PC-9 (cell line): ENCODE results near the gene PRDM16. TPM values are rescaled to one million over a fixed set of nuclear protein-coding genes. Genes with fewer than 3 reads are reported as not detected.

Experiments used
- BruUV-seq: library from RNA; stranded (reverse); fragments of 400-500 nt; replicated peaks from 2 replicates; lab custom pipeline; 2021; lab: Mats Ljungman, UMichigan
- CTCF ChIA-PET: fragments of 300-600 bp; sonication (Branson Sonifier 250); formaldehyde crosslinking; loops from one replicate; lab custom pipeline; 2022; ENCODE audit warnings: antibody characterized with exemption; lab: Charles Lee
- POLR2A ChIA-PET: fragments of 300-600 bp; sonication (Branson Sonifier 250); formaldehyde crosslinking; loops from one replicate; lab custom pipeline; 2022; ENCODE audit warnings: antibody characterized with exemption; ENCODE audit not compliant: unreplicated experiment; lab: Charles Lee
- DNase-seq, 2 experiments: peaks; one replicate each; pipeline versions ENCODE4 v3.0.0 to v3.0.0-alpha.2; 2015 to 2022; ENCODE audit warnings: mixed read lengths in 1 of 2
- H2AFZ ChIP-seq: fragments of 200-600 bp; sonication (generic); 2 replicates; pipeline ENCODE4 v1.8.1; 2017; ENCODE audit warnings: antibody characterized with exemption
- H3F3A ChIP-seq: fragments of 200-600 bp; sonication (generic); 2 replicates; pipeline ENCODE4 v1.8.1; 2017; ENCODE audit warnings: antibody characterized with exemption, mild to moderate bottlenecking, low read depth; ENCODE audit not compliant: insufficient read depth
- H3K27ac ChIP-seq: fragments of 200-600 bp; sonication (generic); 2 replicates; pipeline ENCODE4 v1.6.1; 2016; ENCODE audit warnings: mixed run types
- H3K27me3 ChIP-seq: fragments of 200-600 bp; sonication (generic); 2 replicates; pipeline ENCODE4 v1.6.1; 2016; ENCODE audit warnings: low read depth, mixed run types; ENCODE audit not compliant: insufficient read depth
- H3K36me3 ChIP-seq: fragments of 200-600 bp; sonication (generic); 2 replicates; pipeline ENCODE4 v1.6.1; 2016; ENCODE audit warnings: low read depth, mixed run types
- H3K4me1 ChIP-seq: fragments of 200-600 bp; sonication (generic); replicated peaks from 2 replicates; pipeline ENCODE4 v1.6.1; 2016; ENCODE audit warnings: mixed run types; ENCODE audit not compliant: insufficient read depth
- H3K4me2 ChIP-seq: fragments of 200-600 bp; sonication (generic); 2 replicates; pipeline ENCODE4 v1.6.1; 2017; ENCODE audit warnings: mixed run types
- H3K4me3 ChIP-seq: fragments of 200-600 bp; sonication (generic); 2 replicates; pipeline ENCODE4 v1.6.1; 2016; ENCODE audit warnings: mixed run types
- H3K79me2 ChIP-seq: fragments of 200-600 bp; sonication (generic); 2 replicates; pipeline ENCODE4 v1.6.1; 2017; ENCODE audit warnings: low read depth, mixed run types
- H3K9me2 ChIP-seq: fragments of 200-600 bp; sonication (generic); 2 replicates; pipeline ENCODE4 v1.8.1; 2017; ENCODE audit warnings: mild to moderate bottlenecking; ENCODE audit not compliant: insufficient read depth
- H3K9me3 ChIP-seq: fragments of 200-600 bp; sonication (generic); 2 replicates; pipeline ENCODE4 v1.8.1; 2016; ENCODE audit warnings: low read depth; ENCODE audit not compliant: insufficient read depth
- H4K20me1 ChIP-seq: fragments of 200-600 bp; sonication (generic); 2 replicates; pipeline ENCODE4 v1.8.1; 2017; ENCODE audit not compliant: insufficient read depth
- EZH2 ChIP-seq: fragments of 200-600 bp; sonication (generic); IDR thresholded peaks from 2 replicates; pipeline ENCODE4 v1.8.0; 2017; ENCODE audit warnings: antibody characterized with exemption, low read depth
- intact Hi-C: fragments of 100-400 bp; cut with micrococcal nuclease; formaldehyde crosslinking; loops from one replicate; pipeline ENCODE4 v1.10.0; 2022; ENCODE audit not compliant: unreplicated experiment
- total RNA-seq: library from RNA; stranded (reverse); gene quantifications from 2 replicates; pipeline ENCODE4 v1.2.3, GENCODE V29; 2021
- TF ChIP-seq, protein P1 (sequence below): fragments of 200-600 bp; sonication (generic); conservative IDR thresholded peaks from 2 replicates; pipeline ENCODE4 v1.6.1; 2017; ENCODE audit warnings: mixed run types, antibody characterized with exemption, mild to moderate bottlenecking, moderate library complexity

The PRDM16 gene
- total RNA-seq, 1 experiment from 2014 or later = not detected

DNA sequence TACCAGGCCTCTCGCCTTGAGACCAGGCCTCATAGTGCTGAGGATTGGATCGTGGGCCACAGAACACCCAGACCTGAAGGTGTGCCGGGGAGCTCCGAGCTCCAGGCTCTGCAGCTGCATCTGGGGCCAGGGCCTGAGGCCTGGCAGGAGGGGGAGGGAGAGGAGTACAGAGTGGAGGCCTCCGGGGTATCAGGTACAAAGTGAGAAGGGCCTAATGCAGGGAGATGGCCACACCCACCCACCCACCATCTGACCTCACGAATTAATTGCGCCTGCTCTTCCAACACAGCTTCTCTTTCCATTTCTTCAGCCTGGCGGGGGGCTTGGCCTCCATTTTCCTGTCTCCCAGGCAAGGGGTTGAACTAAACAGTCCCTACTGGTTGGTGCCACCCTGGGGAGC lies 286.1 kb downstream of the PRDM16 start:
- Histone ChIP-seq H3K27me3 (peaks cover 98% of the 10 kb centered on the region), H3K27ac (no peak overlapping the region), H3K4me2 (no peak overlapping the region), H3K36me3 (no peaks in the 10 kb centered on the region), H3F3A (no peaks in the 10 kb centered on the region), H3K4me1 (no peaks in the 10 kb centered on the region), H3K9me3 (no peaks in the 10 kb centered on the region), H3K79me2 (no peaks in the 10 kb centered on the region), H4K20me1 (0 out of 2 replicates have a peak, but pooled peaks cover 3% of the 10 kb centered on the region), H2AFZ (no peak overlapping the region), H3K4me3 (no peak overlapping the region), H3K9me2 (no peaks in the 10 kb centered on the region)
- CTCF ChIA-PET = no interaction called here
- intact Hi-C loops = no loop called here
- TF ChIP-seq, protein P1, sequence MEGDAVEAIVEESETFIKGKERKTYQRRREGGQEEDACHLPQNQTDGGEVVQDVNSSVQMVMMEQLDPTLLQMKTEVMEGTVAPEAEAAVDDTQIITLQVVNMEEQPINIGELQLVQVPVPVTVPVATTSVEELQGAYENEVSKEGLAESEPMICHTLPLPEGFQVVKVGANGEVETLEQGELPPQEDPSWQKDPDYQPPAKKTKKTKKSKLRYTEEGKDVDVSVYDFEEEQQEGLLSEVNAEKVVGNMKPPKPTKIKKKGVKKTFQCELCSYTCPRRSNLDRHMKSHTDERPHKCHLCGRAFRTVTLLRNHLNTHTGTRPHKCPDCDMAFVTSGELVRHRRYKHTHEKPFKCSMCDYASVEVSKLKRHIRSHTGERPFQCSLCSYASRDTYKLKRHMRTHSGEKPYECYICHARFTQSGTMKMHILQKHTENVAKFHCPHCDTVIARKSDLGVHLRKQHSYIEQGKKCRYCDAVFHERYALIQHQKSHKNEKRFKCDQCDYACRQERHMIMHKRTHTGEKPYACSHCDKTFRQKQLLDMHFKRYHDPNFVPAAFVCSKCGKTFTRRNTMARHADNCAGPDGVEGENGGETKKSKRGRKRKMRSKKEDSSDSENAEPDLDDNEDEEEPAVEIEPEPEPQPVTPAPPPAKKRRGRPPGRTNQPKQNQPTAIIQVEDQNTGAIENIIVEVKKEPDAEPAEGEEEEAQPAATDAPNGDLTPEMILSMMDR = no peak
- no peak for TF ChIP-seq EZH2
- BruUV-seq = no TSS peak
- DNase-seq = no peak
- POLR2A ChIA-PET = no interaction called here

DNA sequence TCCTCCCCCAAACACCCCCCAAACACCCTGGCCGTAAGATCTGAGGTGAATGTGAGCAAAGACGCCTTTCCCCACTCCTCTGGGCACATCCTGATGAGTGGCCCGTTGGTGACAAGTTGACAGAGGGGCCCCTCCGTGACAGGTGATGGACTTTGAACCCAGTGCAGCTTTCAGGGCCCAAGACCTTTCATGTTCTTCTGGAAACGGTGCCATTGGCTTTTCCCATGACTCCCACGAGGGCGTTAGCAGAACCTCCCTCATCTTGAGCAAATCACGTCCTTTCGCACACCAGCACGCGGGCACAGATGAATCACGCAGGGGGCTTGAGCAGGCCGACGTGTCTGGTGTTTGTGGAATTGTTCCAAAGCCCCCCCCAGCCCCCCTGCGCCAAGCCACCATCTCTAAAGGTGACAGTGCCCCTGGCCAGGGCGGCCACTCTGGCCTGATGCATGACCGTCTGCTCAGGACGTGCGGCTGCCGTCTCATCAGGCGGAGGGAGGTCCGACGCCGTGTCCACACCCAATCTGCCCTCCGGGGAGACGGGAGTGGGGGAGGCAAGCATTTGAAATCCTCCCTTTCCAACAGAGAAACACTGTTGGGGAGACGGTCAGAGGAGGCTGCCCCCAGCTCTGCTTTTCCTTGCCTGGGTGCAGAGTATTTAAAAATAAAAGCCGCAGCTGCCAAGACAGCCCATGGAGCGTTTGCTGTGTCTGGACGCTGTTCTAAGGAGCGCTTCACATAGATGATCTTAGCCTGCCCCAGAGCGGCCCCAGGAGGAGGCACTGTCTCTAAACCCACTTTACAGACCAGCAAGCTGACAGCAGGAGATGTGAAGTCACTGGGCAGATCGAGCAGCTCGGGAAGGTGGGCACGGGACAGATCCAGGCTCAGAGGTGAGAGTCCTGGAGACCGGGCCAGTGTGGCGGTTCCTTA lies 287.2 kb downstream of the PRDM16 start:
- H3K36me3 ChIP-seq = no peaks in the 10 kb centered on the region
- no peaks in the 10 kb centered on the region for H3F3A ChIP-seq
- no peak overlapping the region for H2AFZ ChIP-seq
- H3K9me2 ChIP-seq = no peaks in the 10 kb centered on the region
- ChIA-PET POLR2A (no interaction called here), CTCF (no interaction called here)
- no TSS peak for BruUV-seq
- H3K4me2 ChIP-seq = no peak overlapping the region
- TF ChIP-seq EZH2 = no peak
- TF ChIP-seq, protein P1 = no peak
- no peaks in the 10 kb centered on the region for H3K9me3 ChIP-seq
- 0 out of 2 replicates have a peak, but pooled peaks cover 3% of the 10 kb centered on the region for H4K20me1 ChIP-seq
- no peaks in the 10 kb centered on the region for H3K79me2 ChIP-seq
- no peaks in the 10 kb centered on the region for H3K4me1 ChIP-seq
- peaks cover 98% of the 10 kb centered on the region for H3K27me3 ChIP-seq
- no peak overlapping the region for H3K4me3 ChIP-seq
- DNase-seq = no peak
- intact Hi-C loops = no loop called here
- no peak overlapping the region for H3K27ac ChIP-seq

DNA sequence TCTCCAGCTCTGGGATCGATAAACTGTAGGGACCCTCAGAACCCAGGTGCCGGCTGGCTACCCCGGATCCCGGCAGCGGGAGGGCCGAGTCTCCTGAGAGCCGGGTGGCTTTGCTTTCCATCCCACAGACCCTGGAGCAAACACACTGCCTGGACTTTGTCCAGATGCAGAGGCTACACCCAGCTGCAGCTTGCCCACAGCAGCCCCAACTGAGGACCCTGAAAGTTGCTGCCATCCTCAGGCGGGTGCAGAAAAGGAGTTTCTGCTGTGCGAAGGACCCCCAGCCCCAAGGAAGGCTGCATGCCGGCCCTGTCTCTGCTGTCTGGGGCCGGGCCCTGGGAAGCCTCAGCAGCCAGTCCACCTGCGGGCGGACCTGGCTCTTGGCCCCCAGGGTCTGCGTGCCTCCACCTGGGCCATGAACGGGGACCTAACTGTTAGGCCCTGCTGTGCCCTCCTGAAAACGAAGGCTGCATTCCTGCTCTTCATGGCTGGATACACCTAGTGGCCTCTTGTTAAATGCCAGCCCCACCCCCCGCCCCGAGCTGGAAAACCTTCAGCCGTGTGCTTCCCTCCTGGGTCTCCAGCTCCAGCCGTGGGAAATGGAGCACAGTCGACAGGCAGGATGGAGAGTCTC lies 287.9 kb downstream of the PRDM16 start:
- Histone ChIP-seq H3K4me2 (no peak overlapping the region), H3K27me3 (peaks cover 100% of the 10 kb centered on the region), H3K79me2 (no peaks in the 10 kb centered on the region), H3K4me3 (no peak overlapping the region), H2AFZ (no peak overlapping the region), H3K9me3 (no peaks in the 10 kb centered on the region), H3K36me3 (no peaks in the 10 kb centered on the region), H3F3A (no peaks in the 10 kb centered on the region), H3K4me1 (no peaks in the 10 kb centered on the region), H4K20me1 (0 out of 2 replicates have a peak, but pooled peaks cover 3% of the 10 kb centered on the region), H3K27ac (no peak overlapping the region), H3K9me2 (no peaks in the 10 kb centered on the region)
- BruUV-seq = no TSS peak
- ChIA-PET POLR2A (no interaction called here), CTCF (no interaction called here)
- no peak for TF ChIP-seq EZH2
- TF ChIP-seq, protein P1 = no peak
- no peak for DNase-seq
- intact Hi-C loops = no loop called here
